HG03025 (cell line): ENCODE data around the gene MAP7.

Source experiments
- ATAC-seq: cut with Tn5 transposase; IDR thresholded peaks from one replicate; pipeline ENCODE4 v1.9.1; 2021; ENCODE audit warnings: mild to moderate bottlenecking, moderate library complexity; ENCODE audit not compliant: unreplicated experiment, low FRiP score

Gene MAP7

DNA sequence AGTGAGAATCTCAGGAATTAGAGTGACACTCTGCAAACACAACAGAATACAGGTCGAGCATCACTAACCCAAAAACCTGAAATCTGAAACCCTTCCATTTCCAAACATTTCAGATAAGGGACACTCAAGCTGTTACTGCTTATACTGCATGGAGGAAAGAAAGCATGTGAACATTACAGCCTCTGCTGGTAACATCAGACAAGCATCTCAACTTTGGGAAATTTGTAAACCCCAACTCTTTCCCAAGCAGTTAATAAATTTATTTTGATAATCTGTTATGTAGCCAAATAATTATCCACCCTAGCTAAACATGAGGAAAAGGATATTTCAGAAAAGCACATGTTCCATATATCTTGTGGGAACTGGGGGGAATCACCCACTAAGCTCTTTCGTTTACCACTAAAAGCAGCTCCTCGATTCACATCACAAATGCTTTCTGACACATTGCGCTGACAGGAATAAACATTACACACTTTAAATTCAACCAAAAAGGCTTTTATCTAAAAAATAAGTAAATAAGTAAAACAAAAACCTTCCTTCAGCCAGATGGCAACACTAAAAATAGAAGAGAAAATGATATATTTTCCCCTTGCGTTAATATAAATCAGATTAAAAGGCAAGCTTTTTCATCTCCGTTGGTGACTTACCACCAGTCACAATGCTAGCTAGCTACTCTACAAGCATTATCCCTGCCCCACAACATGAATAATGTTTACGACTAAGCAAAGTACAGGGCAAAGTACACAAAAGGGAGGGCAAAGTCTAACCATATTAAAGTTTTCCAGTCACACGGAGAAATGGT is 120.8 kb downstream of the MAP7 start:
- ATAC-seq = no peak

DNA sequence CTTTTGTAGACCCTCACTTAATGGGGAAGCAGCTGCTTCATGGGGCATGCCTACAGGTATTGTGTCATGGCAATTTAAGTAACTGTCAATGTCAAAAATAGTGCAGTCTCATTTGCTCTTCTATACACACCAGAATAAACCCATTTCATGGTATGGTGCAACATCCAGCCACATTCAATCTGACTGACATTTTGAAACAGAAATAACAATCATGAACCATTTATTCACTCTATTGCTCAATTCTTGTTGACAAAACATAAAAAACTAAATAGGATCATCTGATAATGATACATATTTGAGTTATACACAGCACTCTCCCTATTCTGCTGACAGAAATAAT is 122.9 kb downstream of the MAP7 start:
- no peak for ATAC-seq

DNA sequence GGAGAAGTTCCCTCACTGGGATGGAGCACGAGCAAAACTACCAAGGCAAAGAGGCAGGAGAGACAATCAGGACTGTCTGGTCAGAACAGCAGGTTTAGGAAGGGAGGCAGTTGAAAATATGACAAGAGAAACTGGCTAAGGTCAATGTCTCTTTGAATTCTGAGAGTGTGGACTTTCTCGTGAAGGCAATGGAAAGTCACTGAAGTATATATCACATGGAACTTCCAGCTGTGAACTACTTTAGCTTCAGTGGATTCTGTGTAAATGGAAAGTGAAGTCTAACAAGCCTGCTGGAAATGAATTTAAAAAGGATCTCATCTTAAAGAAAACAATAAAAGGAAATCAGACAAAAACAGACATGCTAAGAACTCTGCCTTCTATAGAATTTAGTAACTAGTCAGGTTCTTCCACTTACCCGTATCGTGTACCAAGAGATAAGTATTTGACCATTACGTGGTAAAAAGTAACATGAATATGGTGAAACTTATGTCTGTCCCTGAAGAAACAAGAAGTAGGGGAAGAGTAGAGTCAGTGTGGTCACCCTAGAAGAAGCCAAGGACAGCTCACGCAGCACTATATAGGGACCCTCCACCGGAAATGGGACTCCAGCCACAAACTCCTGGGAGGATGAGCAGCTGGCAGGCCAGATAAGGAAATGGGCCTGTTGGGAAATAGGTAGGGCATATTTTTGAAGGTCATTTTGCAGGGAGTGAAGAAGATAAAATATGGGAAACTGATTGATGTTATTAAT is 123.4 kb downstream of the MAP7 start:
- ATAC-seq = no peak

DNA sequence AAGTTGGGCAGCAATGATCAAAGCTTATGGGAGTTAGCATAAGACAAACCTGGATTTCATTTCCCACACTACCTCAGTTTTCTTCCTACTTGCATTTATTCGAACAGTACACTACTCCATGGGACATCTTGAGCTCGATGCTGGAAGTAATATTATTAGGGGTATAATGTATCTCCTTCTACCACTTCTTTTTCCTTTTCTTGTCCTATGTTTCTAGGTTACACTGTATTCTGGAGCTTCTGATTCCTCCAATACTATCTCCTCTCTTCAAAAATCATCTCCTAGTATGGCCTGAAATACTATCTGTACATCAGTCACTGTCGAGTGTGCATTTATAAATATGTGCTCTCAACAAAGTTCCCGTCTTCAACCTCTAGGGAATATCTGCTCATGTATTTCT is 124.4 kb downstream of the MAP7 start:
- no peak for ATAC-seq

DNA sequence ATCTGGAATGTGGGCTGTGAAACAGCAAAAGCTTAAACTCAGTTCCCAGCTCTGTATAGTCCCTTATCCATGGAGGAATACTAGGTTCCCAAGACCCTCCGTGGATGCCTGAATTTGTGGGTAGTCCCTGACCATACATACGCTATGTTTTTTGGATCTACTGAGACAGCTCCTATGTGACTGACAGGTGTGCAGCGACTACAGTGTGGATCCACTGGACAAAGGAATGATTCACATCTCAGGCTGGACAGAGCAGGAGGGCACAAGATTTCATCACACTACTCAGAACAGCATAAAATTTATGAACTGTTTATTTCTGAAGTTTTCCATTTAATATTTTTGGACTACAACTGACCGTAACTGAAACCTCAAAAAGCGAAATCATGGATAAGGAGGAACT is 125.3 kb downstream of the MAP7 start:
- ATAC-seq = no peak

DNA sequence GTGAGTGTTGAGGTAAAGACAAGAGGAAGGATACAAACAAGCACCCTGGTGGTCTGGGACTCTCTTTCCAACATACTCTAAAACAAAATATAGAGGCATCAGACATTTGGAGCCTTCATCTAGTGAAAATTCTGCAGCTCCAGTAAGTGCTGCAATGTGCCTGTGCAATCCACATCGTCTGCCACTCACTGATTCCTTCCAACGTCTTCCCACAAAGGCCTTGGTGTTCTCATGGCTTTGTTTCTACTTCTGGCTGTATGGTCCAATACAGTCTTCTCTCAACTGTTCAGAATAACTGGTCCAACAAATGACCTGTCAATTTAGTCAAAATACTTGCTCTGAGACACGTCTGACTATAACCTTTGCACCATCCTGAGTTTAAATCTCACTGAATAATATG is 125.8 kb downstream of the MAP7 start:
- no peak for ATAC-seq

DNA sequence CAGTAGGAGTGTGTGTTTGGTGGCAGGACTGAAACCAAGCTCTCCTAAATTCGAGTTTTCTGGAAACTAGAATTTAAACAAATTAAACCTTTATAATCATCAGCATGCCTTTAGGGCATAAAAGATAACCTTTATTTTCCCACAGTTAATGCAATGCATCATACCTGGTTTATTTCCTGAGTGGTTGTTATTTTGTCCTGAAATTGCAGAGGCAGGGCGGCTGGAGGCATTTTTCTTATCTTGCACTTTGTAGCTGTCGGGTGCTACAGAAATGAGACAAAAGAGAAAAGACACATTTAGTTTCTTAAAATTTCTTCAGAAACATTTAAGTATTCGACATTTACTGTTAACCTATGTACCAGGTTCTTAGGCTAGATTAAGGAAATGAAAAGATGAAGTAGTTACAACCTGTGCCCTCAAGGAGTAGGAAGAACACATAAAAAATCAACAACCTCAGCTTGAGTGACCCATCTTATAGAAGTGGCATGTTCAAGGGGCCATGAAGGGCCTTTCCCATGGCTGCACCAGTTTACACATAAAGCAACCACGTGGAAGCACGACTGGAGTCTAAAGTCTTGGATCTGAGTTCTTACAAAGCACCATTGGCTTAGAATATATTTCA is 128.6 kb downstream of the MAP7 start:
- ATAC-seq = no peak

DNA sequence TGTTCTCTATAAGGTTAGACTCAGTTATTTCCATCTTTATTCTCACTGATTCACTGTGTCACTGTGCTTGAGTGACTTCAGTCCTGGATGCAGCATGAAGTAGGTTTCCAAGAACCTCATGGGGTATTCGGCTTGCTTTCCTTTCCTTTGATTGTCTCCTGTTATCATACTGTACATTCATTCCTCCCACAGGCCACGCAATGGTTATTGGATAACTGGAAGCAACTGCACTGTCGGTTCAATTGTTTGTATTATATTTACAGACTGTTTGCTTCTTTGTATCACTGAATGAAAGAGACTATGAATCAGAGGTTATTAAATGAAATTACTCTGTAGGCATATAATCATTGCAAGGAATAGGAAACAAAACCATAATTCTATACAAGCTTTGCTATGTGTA is 129.4 kb downstream of the MAP7 start:
- ATAC-seq = no peak

DNA sequence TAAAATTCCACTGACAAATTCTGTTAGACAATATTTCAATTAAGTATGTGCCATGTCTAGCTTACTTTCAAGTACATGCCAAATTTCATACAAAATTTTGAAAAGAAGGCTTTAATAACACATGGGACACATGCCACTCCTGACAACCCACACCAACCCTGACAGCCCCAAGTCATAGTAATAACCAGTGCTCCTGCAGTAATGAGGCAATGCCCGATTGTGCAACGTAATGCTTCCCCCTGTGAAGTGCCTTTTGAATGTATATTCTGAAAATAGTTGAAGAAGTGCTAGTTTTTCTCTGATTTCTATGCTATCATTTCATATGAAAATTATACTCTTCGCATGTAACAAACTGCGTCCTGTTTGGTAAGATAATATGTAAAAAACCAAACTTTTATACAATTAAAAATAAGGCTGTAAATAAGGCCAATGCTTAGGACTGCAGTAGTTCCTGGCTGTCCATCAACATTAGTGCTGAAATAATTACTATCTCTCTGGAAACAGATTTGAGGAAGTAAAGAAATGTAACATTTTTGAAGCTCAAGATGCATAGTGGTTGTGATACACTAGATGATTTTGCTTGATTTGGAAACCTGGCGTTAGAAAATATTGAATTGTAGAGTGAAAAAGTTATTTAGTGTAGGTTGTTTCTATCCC is 134.7 kb downstream of the MAP7 start:
- no peak for ATAC-seq

DNA sequence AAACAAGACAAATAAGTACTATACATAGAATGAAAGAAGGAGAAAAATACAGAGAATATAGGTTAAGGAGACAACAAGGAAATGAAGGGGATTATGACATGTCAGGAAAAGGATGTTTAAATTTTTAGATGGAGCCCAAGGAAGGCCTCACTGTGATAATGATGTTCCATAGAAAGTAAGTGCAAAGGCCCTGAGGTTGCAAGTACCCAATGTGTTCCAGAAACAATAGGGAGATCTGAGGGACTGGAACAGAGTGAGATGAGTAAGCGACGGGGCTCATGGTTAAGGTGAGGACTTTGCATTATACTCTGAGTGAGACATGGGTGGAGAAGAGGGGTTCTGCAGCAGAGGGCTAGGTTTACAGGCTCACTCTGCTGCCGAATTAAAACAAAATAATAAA is 137.8 kb downstream of the MAP7 start:
- no peak for ATAC-seq

DNA sequence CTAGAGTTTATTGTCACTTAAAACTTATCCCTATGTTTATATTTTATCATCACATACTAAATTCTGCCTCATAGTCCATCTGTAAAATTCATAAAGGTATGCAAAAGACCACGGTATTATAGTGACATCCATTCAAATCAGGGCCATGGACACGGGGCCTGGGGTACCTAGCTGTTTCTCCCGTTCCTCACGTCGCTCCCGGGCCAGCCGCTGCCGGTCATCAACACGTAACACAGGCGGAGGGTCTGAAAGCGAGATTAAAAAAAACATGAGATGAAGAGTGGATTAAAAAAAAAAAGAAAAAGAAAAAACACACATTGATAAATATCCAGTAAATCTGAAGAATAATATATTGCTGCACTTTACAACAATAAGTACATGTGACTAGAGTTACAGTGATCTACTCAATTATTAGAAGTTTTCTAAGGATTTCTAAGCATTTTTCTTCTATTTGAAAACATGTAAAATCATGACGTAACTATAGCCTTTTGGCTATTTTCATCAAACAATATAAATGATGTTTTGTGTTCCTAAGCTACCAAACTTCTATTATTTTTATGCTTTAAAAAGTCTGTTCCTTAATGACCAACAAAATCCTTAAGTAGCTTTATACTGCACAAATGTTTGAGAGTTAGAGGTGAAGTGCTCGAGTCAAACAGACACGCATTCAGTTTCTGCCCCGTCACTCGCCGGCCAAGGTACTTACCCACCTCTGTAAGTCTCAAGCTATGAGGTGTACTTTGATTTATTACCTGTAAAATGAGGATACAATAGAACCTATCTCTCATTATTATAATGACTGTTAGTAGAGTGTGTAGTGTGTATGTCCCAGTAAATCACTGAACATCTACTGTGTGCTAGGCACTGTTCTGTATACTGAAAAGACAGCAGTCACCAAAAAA is 138.5 kb downstream of the MAP7 start:
- no peak for ATAC-seq

DNA sequence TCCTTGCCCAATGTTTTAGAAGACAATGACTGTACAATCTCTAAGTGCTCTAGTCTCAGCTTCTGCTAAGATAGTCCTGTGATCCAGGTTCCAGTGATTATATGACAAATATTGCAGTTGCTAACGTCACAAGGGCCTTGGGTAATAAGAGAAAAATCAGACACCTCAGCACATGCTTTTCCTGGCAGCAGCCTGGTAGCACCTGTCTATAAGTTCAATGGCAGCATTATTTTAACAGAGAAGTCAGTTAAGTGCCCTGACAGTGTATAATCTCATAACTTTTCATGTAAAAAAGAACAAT is 139.2 kb downstream of the MAP7 start:
- ATAC-seq = no peak

DNA sequence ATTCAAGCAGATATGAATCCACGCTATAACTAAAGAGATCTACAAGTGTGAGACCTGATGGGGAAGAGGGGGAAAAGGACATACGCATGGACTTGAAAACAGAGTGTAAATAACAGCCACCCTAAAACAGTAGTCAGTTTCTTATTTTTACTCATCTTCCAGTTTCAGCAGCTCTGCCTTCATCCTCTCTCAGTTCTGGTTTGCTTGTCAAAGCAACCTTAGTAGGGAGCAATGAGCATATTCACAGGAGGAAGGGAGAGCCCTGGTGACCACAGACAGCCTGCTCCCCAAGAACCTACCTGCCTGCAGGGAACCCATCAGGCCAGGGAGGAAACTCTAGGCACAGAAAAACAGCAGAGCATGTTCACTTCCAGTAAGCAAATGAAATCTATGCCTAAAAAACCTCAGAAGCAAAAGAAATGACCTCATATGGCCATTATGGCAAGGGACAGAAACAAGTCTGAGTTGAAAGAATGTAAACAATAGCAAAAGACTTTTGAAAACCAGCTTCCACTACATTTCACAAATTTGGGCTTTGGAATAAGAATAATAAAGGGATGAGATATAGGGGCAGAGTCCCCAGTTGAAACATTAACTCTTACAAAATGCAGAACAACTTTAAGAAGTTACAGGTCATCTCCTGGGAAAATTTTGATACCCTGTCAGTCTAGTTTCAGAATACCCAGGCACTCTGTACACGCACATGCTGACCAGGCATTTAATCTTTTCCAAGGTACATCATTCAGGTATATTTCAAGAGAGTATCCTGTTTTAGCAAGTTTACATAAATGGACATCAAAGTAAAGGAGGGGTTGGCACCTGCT is 139.8 kb downstream of the MAP7 start:
- ATAC-seq = peak; percentile 94

DNA sequence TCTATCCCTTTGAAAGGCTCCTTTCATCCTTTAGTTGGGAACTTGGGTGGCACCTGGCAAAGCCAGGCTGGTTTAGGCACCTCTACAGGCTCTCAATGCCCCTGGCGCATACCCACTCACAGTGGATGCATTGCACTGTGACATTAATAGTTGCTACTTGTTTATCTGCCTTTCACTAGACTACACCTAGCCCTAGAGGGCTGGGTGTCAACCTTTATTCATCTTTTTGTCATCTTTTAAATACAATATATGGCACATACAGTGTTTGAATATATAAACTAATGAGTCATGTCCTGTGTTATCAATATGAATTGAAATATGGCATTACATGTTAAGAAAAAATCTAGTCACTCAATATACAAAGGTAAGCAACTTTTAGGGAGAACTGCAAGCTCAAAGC is 140.6 kb downstream of the MAP7 start:
- no peak for ATAC-seq

DNA sequence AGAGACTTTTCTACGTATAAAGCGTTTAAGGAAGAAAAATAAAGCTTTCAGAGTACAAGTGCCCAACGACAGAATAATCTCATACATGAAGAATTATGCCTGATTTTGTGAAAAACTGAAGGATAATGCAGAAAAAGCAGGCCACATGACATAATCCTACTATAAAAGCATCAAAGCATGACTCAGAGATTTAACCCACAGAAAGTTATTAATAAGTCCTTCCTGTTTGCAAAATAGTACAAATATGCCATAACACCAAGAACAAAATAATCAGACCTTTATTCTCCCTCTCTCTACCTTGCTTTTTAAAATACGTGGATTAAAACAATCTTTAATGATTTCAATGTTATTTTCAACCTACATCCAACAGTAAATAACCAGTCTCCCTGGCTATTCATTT is 142.0 kb downstream of the MAP7 start:
- no peak for ATAC-seq

DNA sequence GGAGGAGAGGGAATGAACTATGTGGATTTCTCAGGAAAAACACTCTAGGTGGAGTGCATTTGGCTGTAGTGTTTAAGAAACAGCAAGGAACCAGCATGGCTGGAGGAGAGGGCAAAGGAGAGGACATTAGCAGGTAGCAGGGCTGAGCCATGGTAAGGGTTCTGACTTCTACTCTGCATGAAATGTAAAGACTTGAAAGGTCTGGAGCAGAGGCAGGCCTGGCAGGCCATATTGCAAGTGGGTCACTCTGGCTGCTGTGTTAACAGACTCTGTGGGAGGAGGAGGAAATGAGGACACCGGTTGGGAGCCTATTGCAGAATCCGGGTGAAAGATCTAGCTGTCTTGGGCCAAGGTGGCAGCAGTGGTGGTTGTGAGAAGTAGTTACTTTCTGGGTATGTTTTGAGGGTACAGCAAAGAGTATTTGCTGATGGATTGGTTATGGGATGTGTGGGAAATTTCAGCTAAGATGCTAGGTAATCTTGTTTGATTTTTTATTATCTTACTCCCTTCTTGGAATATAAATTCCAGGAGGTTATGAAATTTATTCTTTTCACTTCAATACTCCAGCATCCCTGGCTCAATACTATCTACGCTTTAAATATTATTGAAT is 144.7 kb downstream of the MAP7 start:
- no peak for ATAC-seq

DNA sequence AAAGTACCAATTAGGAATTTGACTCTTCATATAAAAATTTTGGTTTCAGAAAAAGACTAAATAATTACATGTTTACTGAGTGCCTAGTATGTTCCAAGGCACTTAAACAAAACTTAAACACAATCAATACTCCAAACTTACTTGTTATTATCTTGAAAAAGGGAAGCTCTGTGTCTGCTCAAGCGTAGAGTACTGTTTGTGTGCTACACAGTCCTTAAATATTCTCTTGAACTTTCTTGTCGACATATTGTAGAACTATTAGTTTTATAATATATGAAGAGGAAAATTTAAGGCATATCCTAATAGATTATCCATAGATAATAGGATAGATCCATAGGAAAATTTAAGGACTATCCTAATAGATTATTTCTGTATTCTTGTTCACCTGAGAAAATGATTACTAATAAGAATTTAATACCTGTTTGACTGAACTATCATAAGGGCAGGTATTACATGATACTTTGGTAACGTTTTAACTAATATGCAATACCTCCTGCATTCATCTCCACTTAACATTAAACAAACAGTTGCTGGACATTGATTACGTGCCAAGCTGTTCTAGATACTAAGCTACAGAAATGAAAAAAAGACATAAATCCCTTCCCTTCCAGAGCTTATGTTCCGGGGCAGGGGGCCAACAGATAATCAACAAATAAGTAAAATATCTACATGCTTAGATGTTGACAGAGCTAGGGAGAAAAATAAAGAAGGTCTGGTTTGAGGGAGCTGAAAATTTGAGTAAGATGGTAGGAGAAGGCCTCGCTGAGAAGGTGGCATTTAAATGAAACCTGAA is 145.4 kb downstream of the MAP7 start:
- no peak for ATAC-seq

DNA sequence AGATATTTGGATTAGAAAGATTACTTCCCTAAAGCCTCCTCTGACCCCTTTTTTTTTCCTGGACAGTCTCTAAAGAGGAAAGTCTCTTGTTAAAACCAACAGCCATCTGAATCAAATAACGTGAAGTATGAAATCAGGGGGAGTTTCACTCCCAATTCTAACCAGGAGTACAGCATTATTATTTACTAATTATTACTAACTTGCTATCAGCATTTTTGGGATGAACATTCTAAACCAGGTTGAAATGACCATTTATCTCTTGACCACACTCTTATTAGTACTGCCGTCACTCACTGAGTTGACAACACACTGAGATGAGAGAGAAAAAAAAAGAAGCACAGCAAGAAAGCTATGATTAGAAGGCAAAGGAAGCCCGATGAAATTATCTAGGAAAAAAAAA is 146.2 kb downstream of the MAP7 start:
- no peak for ATAC-seq
